Nephron (organoid): Measurements from ENCODE around the gene CCDC3.

Experiments
- H3K27ac Mint-ChIP-seq, 3 experiments: 2 replicates each; pipeline ENCODE4 v1.8.0; 2020; ENCODE audit warnings: mixed read lengths in 3 of 3, mild to moderate bottlenecking in 2 of 3, moderate library complexity in 1 of 3
- H3K27me3 Mint-ChIP-seq: 2 replicates; pipeline ENCODE4 v1.8.0; 2021; ENCODE audit warnings: low read depth, mild to moderate bottlenecking, moderate library complexity, mixed read lengths
- H3K36me3 Mint-ChIP-seq: 2 replicates; pipeline ENCODE4 v1.8.0; 2020; ENCODE audit warnings: low read depth, mixed read lengths
- H3K4me1 Mint-ChIP-seq: 2 replicates; pipeline ENCODE4 v1.8.0; 2020; ENCODE audit warnings: mixed read lengths
- H3K4me3 Mint-ChIP-seq, 3 experiments: 2 replicates each; pipeline ENCODE4 v1.8.0; 2020; ENCODE audit warnings: mild to moderate bottlenecking in 3 of 3, mixed read lengths in 3 of 3, moderate library complexity in 2 of 3
- H3K9me3 Mint-ChIP-seq: 2 replicates; pipeline ENCODE4 v1.8.0; 2020; ENCODE audit warnings: mixed read lengths
- TF ChIP-seq, protein P1 (sequence below), 3 experiments: fragments of 200-600 bp; sonication (generic); IDR thresholded peaks; one replicate each; pipeline ENCODE4 v1.5.0; 2021; ENCODE audit warnings: antibody characterized with exemption in 3 of 3; ENCODE audit not compliant: unreplicated experiment in 3 of 3

CCDC3 gene

GRCh38 chr10:12927896-12928295, 73.6 kb downstream of the CCDC3 start:
- Mint-ChIP-seq H3K36me3 (no peaks in the 10 kb centered on the region), H3K27me3 (peaks cover 5% of the 10 kb centered on the region), H3K27ac (no peak overlapping the region), H3K9me3 (peaks cover 20% of the 10 kb centered on the region), H3K4me3 (no peak overlapping the region), H3K4me1 (no peaks in the 10 kb centered on the region)
- TF ChIP-seq, protein P1, sequence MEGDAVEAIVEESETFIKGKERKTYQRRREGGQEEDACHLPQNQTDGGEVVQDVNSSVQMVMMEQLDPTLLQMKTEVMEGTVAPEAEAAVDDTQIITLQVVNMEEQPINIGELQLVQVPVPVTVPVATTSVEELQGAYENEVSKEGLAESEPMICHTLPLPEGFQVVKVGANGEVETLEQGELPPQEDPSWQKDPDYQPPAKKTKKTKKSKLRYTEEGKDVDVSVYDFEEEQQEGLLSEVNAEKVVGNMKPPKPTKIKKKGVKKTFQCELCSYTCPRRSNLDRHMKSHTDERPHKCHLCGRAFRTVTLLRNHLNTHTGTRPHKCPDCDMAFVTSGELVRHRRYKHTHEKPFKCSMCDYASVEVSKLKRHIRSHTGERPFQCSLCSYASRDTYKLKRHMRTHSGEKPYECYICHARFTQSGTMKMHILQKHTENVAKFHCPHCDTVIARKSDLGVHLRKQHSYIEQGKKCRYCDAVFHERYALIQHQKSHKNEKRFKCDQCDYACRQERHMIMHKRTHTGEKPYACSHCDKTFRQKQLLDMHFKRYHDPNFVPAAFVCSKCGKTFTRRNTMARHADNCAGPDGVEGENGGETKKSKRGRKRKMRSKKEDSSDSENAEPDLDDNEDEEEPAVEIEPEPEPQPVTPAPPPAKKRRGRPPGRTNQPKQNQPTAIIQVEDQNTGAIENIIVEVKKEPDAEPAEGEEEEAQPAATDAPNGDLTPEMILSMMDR (IDR thresholded peaks at IDR 0.05; ENCODE audit: unreplicated experiment in 3 of 3) = no peak

- H3K4me1 Mint-ChIP-seq = peaks cover 14% of the 10 kb centered on the region
- H3K27me3 Mint-ChIP-seq = peaks cover 5% of the 10 kb centered on the region
- H3K9me3 Mint-ChIP-seq = peaks cover 18% of the 10 kb centered on the region
- no peaks in the 10 kb centered on the region for H3K36me3 Mint-ChIP-seq
- H3K27ac Mint-ChIP-seq = no peak overlapping the region
- TF ChIP-seq, protein P1 (IDR thresholded peaks at IDR 0.05; ENCODE audit: unreplicated experiment in 3 of 3) = no peak
- no peak overlapping the region for H3K4me3 Mint-ChIP-seq
Measured at GRCh38 chr10:12925845-12926244, 75.7 kb downstream of the CCDC3 start.

DNA sequence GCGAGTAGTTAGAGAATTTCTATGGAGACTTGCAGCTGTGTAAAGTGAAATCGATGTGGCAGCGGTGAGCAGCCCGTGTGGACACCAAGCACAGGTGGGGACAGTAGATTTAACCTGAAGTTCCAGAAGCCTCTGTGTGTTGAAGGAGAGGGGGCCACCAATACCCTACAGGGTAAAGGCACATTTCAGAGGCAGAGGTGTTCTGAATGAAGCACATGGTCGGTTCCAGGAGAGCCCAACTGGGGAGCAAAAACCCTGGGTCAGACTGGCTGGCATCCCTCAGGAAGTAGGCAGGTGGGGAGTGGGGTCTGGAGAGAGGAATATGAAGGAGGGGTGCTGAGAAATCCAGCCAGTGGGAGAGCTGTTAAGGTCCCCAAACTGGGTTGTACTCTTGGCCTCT, 76.6 kb downstream of the CCDC3 start:
- no peak overlapping the region for H3K27ac Mint-ChIP-seq
- H3K27me3 Mint-ChIP-seq = peaks cover 5% of the 10 kb centered on the region
- H3K36me3 Mint-ChIP-seq = no peaks in the 10 kb centered on the region
- TF ChIP-seq, protein P1 (IDR thresholded peaks at IDR 0.05; ENCODE audit: unreplicated experiment in 3 of 3) = no peak
- H3K4me1 Mint-ChIP-seq = peaks cover 21% of the 10 kb centered on the region
- H3K4me3 Mint-ChIP-seq = no peak overlapping the region
- peaks cover 18% of the 10 kb centered on the region for H3K9me3 Mint-ChIP-seq

- Mint-ChIP-seq H3K9me3 (peaks cover 18% of the 10 kb centered on the region), H3K27ac (peak overlapping the region in 2 of 3 experiments; percentile 68 to 70), H3K36me3 (no peaks in the 10 kb centered on the region), H3K4me3 (no peak overlapping the region), H3K4me1 (peaks cover 26% of the 10 kb centered on the region), H3K27me3 (peaks cover 5% of the 10 kb centered on the region)
- TF ChIP-seq, protein P1 (IDR thresholded peaks at IDR 0.05; ENCODE audit: unreplicated experiment in 3 of 3) = no peak
Measured at GRCh38 chr10:12922117-12922900, 79.2 kb downstream of the CCDC3 start.

DNA sequence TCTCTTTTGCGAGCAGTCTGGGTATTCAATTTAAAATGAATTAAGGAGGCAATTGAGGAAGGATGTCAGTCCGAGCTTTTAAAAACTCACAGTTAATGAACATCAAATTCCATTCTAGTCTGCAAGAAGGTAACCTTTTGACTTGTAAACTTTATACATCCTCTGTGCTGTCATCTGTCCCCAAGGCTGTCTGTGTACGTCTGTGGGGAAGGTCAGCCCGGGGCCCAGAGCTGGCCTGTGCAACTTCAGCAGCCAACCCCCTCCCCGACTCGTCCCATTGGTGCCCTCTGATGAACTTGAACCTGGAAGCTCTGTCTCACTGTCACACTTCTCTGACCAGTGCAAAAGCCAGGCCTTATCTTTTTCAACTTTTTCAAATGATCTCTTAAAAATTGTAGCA, 80.3 kb downstream of the CCDC3 start:
- peaks cover 26% of the 10 kb centered on the region for H3K4me1 Mint-ChIP-seq
- no peak overlapping the region for H3K4me3 Mint-ChIP-seq
- H3K9me3 Mint-ChIP-seq = peaks cover 7% of the 10 kb centered on the region
- peaks cover 5% of the 10 kb centered on the region for H3K27me3 Mint-ChIP-seq
- TF ChIP-seq, protein P1 (IDR thresholded peaks at IDR 0.05; ENCODE audit: unreplicated experiment in 3 of 3) = no peak
- peak overlapping the region; percentile 9 to 40 (median 31) for H3K27ac Mint-ChIP-seq
- no peaks in the 10 kb centered on the region for H3K36me3 Mint-ChIP-seq

DNA sequence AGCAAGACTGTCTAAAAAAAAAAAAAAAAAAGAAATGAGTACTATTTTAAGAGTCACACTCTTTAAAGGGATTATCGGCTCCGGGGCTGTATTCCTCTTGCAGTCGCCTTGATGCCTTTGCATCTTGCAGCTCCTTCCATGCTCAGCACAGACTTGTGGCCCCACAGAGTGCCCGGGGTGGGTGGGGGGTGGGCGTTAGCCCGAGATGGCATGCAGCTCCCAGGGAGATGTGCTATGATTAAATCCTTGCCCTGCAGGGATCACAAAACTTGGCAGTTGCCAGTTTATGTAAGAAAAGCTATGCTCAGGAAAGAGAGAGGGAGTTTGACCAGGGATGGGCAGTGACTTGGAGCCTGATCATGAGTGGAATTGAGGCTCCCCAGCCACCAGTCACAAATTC, 81.9 kb downstream of the CCDC3 start:
- Mint-ChIP-seq H3K4me3 (no peak overlapping the region), H3K9me3 (peaks cover under 1% of the 10 kb centered on the region), H3K36me3 (no peaks in the 10 kb centered on the region), H3K4me1 (peaks cover 26% of the 10 kb centered on the region), H3K27ac (no peak overlapping the region), H3K27me3 (no peaks in the 10 kb centered on the region)
- TF ChIP-seq, protein P1 (IDR thresholded peaks at IDR 0.05; ENCODE audit: unreplicated experiment in 3 of 3) = no peak
